ENCODE results near the gene TRPM7.
A peak's percentile ranks its signal among the peaks of the same experiment; 100 is the strongest.
"Not testable (repeated sequence)": the region's sequence is repeated elsewhere in the genome, so short reads cannot be mapped to it uniquely, and the experiment has no call there.

The TRPM7 gene

GRCh38 chr15:50686469-50687301 is at the start of gene TRPM7:
Gene TRPM7, minus strand, starts transcription at chr15:50686797. Its CDS starts 264 bp downstream, at chr15:50686533.
- peak; percentile 14 for DNase-seq

GRCh38 chr15:50735156-50735555 is 48.6 kb upstream of the TRPM7 start:
- DNase-seq, result no peak

GRCh38 chr15:50726315-50726714 is 39.7 kb upstream of the TRPM7 start:
- DNase-seq, result no peak

GRCh38 chr15:50718700-50719125 is 32.1 kb upstream of the TRPM7 start:
- DNase-seq, result no peak

- no peak for DNase-seq
Measured at GRCh38 chr15:50712018-50712417, 25.4 kb upstream of the TRPM7 start.

GRCh38 chr15:50710585-50710984 is 24.0 kb upstream of the TRPM7 start:
- DNase-seq, result no peak

GRCh38 chr15:50707878-50708427 is 21.4 kb upstream of the TRPM7 start:
- DNase-seq, result no peak

GRCh38 chr15:50702762-50703334 is 16.3 kb upstream of the TRPM7 start:
- no peak for DNase-seq

GRCh38 chr15:50698101-50698500 is 11.5 kb upstream of the TRPM7 start:
- no peak for DNase-seq

- no peak for DNase-seq
Measured at GRCh38 chr15:50697109-50697797, 10.7 kb upstream of the TRPM7 start.

- not testable (repeated sequence) for DNase-seq
Measured at GRCh38 chr15:50694634-50695165, 8.1 kb upstream of the TRPM7 start.

GRCh38 chr15:50687302-50687902 is 805 bp upstream of the TRPM7 start:
- no peak for DNase-seq

GRCh38 chr15:50685976-50686468 is 575 bp downstream of the TRPM7 start:
- DNase-seq, result no peak

GRCh38 chr15:50685191-50685975 is 1.2 kb downstream of the TRPM7 start:
- no peak for DNase-seq

- DNase-seq, result no peak
Measured at GRCh38 chr15:50681467-50681866, 5.1 kb downstream of the TRPM7 start.

- no peak for DNase-seq
Measured at GRCh38 chr15:50676799-50677483, 9.7 kb downstream of the TRPM7 start.

- DNase-seq, result no peak
Measured at GRCh38 chr15:50675535-50676144, 11.0 kb downstream of the TRPM7 start.

GRCh38 chr15:50670115-50670514 is 16.5 kb downstream of the TRPM7 start:
- no peak for DNase-seq

GRCh38 chr15:50669611-50670010 is 17.0 kb downstream of the TRPM7 start:
- DNase-seq, result no peak

- no peak for DNase-seq
Measured at GRCh38 chr15:50665938-50666337, 20.7 kb downstream of the TRPM7 start.

- DNase-seq, result no peak
Measured at GRCh38 chr15:50655555-50655954, 31.0 kb downstream of the TRPM7 start.
